Central memory CD8-positive, alpha-beta T cell (primary cell): ENCODE results near the gene EFNB1.

ENCODE experiments used
- ATAC-seq: fragments of 150-1000 bp; cut with Tn5 transposase; replicated peaks from 2 replicates; pipeline ENCODE4 v1.10.0; 2022; ENCODE audit warnings: mild to moderate bottlenecking, moderate FRiP score, moderate number of reproducible peaks; ENCODE audit not compliant: poor library complexity, severe bottlenecking; ENCODE audit errors: extremely low read depth
- DNase-seq, 2 donors: peaks; one replicate each; pipeline ENCODE4 v3.0.0; 2021; ENCODE audit warnings: low spot score in 2 of 2
- H3K27ac Mint-ChIP-seq: one replicate; pipeline ENCODE4 v1.8.0; 2022; ENCODE audit warnings: low read depth, mild to moderate bottlenecking, moderate library complexity, mixed read lengths
- H3K27me3 Mint-ChIP-seq: one replicate; pipeline ENCODE4 v1.8.0; 2022; ENCODE audit warnings: mixed read lengths
- H3K36me3 Mint-ChIP-seq: one replicate; pipeline ENCODE4 v1.8.0; 2022; ENCODE audit warnings: mild to moderate bottlenecking, moderate library complexity, mixed read lengths; ENCODE audit not compliant: insufficient read depth
- H3K4me1 Mint-ChIP-seq: one replicate; pipeline ENCODE4 v1.8.0; 2022; ENCODE audit warnings: mixed read lengths
- H3K4me3 Mint-ChIP-seq: one replicate; pipeline ENCODE4 v1.8.0; 2022; ENCODE audit warnings: mild to moderate bottlenecking, moderate library complexity, mixed read lengths
- H3K9me3 Mint-ChIP-seq: one replicate; pipeline ENCODE4 v1.8.0; 2022; ENCODE audit warnings: mixed read lengths

Gene EFNB1

GRCh38 chrX:68881911-68882310, 53.1 kb downstream of the EFNB1 start:
- H3K36me3 Mint-ChIP-seq: no peaks in the 10 kb centered on the region
- H3K27ac Mint-ChIP-seq: no peak overlapping the region
- no peaks in the 10 kb centered on the region for H3K4me1 Mint-ChIP-seq
- ATAC-seq: no peak
- no peaks in the 10 kb centered on the region for H3K9me3 Mint-ChIP-seq
- no peaks in the 10 kb centered on the region for H3K27me3 Mint-ChIP-seq
- H3K4me3 Mint-ChIP-seq: no peak overlapping the region
- no peak for DNase-seq

DNA sequence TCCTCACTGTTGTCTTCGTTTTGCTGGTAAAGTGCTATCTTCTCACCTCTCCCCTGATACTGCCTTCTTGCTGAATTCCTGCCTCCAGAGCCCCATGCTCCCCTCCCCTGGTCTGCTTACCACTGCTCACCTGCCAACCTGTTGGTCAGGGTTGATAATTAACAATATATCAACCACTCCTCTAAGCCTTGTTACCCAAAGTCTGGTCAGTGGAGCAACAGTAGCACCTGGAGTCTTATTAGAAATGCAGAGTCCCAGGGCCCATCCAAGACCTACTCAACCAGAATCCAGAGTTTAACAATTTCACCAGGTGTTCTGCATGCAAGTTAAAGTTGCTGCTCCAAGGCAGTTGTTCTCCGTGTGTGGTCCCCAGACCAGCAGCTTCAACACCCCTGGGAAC, 55.0 kb downstream of the EFNB1 start:
- no peak overlapping the region for H3K4me3 Mint-ChIP-seq
- DNase-seq: no peak
- H3K27me3 Mint-ChIP-seq: no peaks in the 10 kb centered on the region
- no peak for ATAC-seq
- no peaks in the 10 kb centered on the region for H3K4me1 Mint-ChIP-seq
- no peaks in the 10 kb centered on the region for H3K36me3 Mint-ChIP-seq
- no peaks in the 10 kb centered on the region for H3K9me3 Mint-ChIP-seq
- H3K27ac Mint-ChIP-seq: no peak overlapping the region

DNA sequence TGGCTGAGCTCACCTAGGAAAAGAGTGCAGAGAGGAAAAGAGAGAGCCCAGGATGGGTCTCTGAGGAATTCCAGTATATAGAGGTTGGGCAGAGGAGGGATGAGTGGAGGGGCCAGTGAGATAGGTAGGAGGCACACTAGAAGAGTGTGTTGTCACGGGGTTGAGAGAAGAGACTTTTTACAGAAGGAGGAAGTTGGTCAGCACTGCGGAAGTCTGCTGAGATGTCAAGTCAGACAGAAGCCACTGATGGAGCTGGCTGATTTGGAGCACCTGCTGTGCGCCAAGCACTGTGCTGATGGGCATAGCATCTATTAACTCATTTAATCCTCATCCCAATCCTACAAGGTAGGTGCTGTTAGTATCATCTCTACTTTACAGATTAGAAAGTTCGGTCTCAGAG, 60.4 kb downstream of the EFNB1 start:
- Mint-ChIP-seq H3K9me3 (no peaks in the 10 kb centered on the region), H3K27ac (no peak overlapping the region), H3K27me3 (peaks cover 7% of the 10 kb centered on the region), H3K4me3 (no peak overlapping the region), H3K36me3 (no peaks in the 10 kb centered on the region), H3K4me1 (no peaks in the 10 kb centered on the region)
- no peak for DNase-seq
- no peak for ATAC-seq
